Measurements from ENCODE around the gene OGFOD3.

GRCh38 chr17:82346342-82347300, 71.8 kb downstream of the OGFOD3 start:
- TF ChIP-seq CTCF (conservative IDR thresholded peaks at IDR 0.05) = no peak
- no peak for TF ChIP-seq EZH2 (IDR thresholded peaks at IDR 0.05; ENCODE audit: low read depth)

Measured in PC-9 (cell line).